Measurements from ENCODE around the gene CACNB2.

Gene CACNB2

DNA sequence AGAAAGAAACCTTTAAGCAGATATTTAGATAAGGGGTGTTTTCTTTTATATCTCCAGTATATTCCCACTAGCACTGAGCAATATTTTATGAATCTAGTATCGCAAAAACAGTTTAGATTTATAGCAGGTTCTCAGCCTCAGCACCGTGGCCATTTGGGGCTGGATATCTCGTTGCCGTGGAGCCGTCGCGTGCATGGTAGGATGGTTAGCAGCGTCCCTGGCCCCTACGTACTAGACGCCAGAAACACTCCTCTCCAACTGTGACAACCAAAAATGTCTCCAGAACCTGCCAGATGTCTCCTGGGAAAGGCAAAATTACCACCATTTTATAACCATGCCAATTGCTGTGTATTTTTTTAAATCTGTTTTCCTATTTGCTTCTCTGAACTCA lies 172.9 kb downstream of the CACNB2 start:
- DNase-seq (ENCODE audit: low read depth), result no peak
- H3K4me3 ChIP-seq (ENCODE audit: low read depth, low read length), result no peak overlapping the region

DNA sequence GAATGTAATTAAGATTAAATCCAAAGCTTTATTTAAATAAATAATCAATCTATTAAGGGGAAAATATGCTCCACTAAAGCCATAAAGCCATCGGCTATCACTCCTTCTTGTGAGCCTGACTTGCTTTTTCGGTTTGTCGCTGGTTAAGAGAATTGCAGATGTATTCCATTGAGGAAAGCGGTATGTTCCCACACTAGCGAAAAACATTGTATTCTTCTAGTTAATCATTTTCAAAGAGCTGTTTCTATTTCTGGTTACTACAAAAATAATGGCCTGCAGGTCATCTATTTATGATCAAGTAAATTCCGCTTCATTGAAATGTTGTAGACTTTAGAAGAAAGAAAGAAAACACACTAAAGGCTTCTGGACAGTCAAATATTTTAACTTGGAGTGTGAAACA lies 173.4 kb downstream of the CACNB2 start:
- no peak for DNase-seq (ENCODE audit: low read depth)

DNA sequence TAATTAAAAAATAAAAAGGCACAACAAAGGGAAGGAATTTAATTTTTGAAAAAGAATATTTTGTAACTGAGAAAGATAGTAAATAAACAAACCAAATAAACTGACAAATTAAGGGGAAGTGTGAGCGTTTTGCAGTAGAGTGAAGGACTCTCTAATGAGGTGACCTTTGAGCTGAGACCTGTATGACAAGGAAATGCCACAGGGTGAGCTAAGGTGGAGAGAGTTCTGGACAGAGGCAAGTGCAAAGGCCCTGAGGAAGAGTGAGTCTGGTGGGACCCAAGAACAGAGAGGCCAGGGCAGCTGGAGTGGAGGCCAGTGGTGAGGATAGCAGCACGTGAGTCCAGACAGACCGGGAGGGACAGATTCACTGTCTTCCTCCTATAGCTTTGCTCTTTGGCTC lies 179.4 kb downstream of the CACNB2 start:
- no peak for DNase-seq (ENCODE audit: low read depth)
- no peak overlapping the region for H3K4me3 ChIP-seq (ENCODE audit: low read depth, low read length)

More for the DNA sequence above, 173.4 kb downstream of the CACNB2 start:
- no peak overlapping the region for H3K4me3 ChIP-seq (ENCODE audit: low read depth, low read length)

DNA sequence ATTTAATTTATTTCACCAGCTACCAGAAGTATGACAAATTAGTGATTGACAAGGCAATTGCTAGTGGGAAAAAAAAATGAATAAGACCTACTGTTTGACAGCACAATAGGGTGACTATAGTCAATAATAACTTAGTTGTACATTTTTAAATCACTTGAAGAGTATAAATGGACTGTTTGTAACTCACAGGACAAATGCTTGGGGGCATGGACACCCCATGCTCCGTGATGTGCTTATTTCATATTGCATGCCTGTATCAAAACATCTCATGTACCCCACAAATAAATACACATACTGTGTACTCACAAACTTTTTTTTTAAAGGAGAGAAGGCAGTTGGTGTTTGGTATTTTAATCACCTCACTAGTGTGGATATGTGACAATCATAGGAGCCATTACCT lies 181.1 kb downstream of the CACNB2 start:
- H3K4me3 ChIP-seq (ENCODE audit: low read depth, low read length), result no peak overlapping the region
- no peak for DNase-seq (ENCODE audit: low read depth)

DNA sequence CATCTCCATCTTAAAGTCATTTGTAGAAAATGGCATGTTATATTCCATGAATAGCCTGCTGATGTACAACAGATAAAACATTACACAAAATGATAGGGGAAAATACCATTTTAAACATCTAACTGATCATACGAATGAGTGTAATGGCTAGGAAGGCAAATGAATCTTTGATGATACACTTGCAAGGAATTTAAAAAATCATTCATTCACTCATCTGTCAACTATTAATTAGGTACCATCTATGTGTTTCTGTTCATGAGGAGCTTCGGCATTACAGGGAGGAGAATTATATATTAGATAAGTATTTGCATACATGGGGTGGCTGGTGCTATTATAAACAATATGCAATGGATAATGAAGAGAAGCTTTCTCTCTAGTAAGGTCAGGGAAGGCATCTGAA lies 183.7 kb downstream of the CACNB2 start:
- no peak overlapping the region for H3K4me3 ChIP-seq (ENCODE audit: low read depth, low read length)
- no peak for DNase-seq (ENCODE audit: low read depth)

DNA sequence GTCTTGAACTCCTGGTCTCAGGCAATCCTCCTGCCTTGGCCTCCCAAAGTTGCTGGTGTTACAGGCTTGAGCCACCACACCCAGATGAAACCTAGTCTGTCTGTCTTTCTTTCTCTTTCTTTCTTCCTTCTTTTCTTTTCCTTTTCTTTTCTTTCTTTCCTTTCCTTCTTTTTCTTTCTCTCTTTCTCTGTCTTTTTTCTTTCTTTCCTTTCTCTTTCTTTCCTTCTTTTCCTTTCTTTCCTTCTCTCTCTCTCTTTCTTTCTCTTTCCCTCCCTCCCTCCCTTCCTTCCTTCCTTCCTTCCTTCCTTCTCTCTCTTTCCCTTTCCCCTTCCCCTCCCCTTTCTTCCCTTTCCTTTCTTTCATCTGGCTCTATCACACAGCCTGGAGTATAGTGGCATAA lies 185.2 kb downstream of the CACNB2 start:
- H3K4me3 ChIP-seq (ENCODE audit: low read depth, low read length), result no peak overlapping the region
- DNase-seq (ENCODE audit: low read depth), result no peak

DNA sequence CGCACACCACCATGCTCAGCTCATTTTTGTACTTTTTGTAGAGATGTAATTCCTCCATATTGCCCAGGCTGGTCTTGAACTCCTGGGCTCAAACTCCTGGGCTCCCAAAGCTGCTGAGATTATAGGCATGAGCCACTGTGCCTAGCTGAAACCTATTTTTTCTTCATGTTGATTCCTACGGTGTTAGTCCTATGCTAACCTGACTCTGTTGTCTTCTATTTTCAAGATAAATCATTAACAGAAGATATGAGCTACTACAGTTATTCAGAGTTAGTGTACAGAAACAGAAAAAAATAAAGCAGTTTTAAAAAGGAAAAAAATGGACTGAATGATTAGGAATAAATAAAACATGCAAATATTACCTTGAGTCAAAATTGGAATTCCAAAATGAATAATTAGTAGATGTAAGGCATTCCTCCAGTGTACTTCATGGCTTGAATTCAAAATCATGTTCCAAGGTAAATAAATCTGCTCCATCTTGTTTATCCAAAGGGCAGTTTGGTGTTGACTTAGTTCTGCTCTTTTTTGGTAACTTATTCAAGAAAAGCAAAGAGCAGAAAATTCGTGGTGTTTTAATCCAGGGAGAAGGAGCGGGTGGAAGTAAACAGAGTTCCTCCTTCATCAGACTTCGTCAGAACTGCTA lies 185.8 kb downstream of the CACNB2 start:
- H3K4me3 ChIP-seq (ENCODE audit: low read depth, low read length), result no peak overlapping the region
- DNase-seq (ENCODE audit: low read depth), result no peak

DNA sequence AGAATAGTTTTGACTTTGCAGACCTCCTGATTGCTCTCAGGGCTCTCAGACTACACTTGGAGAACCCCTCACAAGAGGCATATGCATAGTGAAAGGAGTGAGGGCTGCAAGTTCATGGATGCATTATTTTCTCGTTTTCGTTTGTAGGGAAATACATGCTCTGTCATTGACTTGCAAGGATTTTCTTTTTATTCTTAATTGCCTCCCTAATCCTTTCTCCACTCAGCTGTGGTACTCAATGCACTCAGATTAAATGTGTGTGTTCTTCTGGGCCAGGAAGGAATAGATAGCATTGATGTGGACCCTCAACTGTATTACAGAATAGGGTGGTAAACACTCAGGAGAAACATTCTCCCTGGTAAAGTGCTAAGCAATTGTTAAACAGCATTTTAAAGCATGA lies 188.7 kb downstream of the CACNB2 start:
- no peak overlapping the region for H3K4me3 ChIP-seq (ENCODE audit: low read depth, low read length)
- DNase-seq (ENCODE audit: low read depth), result no peak

DNA sequence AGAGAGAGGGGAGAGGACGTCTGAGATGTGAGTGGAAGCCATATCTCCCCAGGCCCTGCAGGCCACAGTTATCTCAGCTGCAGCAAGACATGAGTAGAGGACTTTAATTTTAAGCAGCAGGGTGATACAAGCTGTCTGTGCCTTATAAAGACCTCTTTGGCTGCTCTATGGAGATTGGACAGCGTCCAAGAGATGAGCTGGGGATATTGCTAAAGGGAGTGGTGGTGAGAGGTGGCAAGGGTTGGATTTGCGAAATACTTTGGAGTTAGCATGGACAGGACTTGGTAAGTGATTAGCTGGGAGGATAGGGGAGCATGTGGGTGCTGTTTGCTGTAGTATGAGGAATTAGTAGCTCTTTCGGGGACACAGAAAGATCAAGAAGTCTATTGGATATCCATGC lies 191.8 kb downstream of the CACNB2 start:
- no peak for DNase-seq (ENCODE audit: low read depth)
- H3K4me3 ChIP-seq (ENCODE audit: low read depth, low read length), result no peak overlapping the region

DNA sequence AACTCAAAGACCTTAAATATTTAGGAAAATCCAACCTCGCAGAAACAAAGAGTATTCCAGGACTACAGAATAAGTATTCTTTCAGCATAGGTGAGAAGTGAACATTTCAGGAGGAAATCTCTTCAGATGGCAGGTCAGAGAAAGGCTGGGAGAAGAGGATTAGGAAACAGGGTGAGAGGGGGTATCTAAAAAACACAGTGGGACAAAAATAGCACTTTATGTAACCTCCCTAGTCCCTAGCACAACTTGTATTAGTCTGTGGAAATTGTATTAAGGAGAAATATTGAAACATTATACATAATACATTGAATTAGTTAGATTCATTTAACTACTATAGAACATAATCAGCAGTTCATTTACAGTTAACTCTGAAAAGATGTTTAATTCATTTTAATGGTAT lies 192.3 kb downstream of the CACNB2 start:
- DNase-seq (ENCODE audit: low read depth), result no peak
- H3K4me3 ChIP-seq (ENCODE audit: low read depth, low read length), result no peak overlapping the region

DNA sequence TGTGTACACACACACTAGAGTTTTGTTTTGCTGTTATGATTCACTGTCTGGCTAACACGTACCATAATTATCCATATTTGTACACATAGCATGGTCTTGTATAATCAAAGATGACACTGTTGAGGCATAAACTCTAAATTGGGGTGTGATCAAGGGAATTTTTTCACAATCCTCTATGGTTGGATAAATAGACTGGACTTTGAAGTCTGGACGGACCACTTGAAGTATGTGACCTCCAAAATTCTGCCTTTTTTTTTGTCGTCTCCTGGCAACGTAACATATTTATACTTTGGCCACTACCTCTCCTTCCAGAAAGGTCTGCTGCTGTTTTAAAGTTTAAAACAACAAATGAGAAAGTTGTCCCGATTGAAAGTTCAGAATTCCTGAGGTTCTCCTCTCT lies 193.4 kb downstream of the CACNB2 start:
- no peak overlapping the region for H3K4me3 ChIP-seq (ENCODE audit: low read depth, low read length)

DNA sequence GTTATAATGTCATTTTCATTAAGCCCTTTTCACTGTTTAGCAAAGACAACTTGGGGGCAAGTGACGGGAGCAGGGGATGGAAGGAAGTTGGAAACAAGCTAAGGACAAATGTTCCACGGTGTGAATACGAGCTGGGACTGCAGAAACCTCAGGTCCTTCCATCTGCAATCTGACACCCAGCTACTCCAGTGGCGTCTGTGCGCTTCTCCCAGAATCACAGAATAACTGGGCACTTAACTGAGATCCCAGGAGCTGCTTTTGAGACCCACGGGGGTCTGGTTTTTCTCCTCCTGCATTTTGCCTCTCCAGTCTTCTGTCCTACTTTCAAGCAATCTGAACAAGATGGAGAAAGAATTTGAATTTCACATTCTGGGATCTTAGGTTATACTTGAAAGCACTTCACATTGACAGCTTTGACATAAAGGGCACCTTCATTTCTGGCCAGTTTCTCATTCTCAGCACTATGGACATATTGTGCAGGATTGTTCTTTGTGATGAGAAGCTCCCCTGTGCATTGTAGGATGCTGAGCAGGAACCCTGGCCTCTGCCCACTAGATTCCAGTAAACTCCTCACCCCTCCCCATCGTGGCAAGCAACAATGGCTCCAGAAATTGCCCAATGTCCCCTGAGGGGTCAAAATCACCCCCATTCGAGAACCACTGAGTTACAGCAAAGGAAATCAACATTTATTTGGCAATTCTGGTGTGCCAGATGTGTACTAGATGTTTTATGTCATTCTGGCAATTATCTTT lies 194.1 kb downstream of the CACNB2 start:
- no peak overlapping the region for H3K4me3 ChIP-seq (ENCODE audit: low read depth, low read length)
- DNase-seq (ENCODE audit: low read depth), result no peak

More for the DNA sequence above, 193.4 kb downstream of the CACNB2 start:
- no peak for DNase-seq (ENCODE audit: low read depth)

DNA sequence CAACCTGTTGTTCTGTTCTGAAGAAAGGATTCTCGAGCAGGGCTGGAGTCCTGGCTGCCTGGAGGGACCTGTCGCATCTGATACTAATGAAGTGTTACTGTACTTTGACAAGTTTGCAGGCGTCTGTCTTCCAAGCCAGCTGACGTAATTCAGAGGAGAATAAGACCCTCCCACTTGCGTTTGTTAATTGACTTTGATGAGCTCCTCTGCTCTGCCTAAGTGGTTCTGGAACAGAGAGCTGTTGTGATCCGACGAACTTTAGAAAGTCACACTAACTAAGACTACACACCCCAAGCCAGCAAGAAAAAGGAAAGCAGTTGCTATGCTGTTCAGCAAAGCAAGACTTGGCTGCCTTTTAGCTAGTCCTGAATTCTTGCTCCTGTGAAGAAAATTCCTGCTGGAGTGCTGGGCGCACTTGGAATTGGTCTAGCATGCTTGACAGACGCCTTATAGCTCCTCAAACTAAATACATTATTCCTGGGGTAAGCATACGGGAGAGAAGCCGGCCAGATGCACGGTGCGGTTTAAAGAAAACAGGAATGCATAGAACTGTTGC lies 200.3 kb downstream of the CACNB2 start:
- H3K4me3 ChIP-seq (ENCODE audit: low read depth, low read length), result peak overlapping the region; percentile 14
- DNase-seq (ENCODE audit: low read depth), result no peak

DNA sequence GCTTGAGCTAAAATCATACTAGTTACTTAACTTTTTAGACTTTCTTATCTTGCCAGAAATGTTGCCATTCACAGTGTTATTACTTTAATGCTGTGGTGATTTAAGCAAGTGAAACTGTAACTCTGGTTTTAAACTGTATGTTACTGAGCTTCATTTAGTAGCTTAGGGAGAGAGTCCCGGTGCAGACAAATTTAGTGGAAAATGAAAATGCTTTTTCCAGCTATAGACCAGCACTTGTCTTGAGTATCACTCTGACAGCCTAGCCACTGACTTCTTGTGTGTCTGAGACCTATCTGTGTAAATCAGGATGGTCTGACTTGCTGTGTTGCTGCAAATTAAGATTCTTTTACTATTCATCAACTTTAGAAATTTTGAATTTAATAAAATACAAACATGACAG lies 200.8 kb downstream of the CACNB2 start:
- peak overlapping the region; percentile 14 for H3K4me3 ChIP-seq (ENCODE audit: low read depth, low read length)
- no peak for DNase-seq (ENCODE audit: low read depth)

DNA sequence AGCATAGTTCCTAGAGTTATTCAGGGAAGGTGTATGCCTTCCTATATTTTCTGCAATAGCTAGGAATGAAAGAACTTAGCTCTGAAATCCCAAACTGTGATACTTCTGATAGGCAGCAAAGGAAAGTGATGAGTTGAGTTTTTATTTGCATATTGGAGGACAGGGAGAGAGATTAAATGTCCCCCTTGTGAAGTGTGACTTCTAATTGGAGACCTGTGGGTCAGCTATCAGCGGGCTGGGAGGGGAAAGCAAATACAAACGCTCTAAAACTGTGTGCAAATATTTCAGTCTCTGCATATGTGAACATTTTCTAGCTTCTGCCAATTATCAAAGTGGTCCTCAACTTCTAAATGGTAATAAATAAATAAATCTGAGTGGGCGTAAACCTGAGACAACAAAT lies 203.3 kb downstream of the CACNB2 start:
- no peak overlapping the region for H3K4me3 ChIP-seq (ENCODE audit: low read depth, low read length)
- no peak for DNase-seq (ENCODE audit: low read depth)

DNA sequence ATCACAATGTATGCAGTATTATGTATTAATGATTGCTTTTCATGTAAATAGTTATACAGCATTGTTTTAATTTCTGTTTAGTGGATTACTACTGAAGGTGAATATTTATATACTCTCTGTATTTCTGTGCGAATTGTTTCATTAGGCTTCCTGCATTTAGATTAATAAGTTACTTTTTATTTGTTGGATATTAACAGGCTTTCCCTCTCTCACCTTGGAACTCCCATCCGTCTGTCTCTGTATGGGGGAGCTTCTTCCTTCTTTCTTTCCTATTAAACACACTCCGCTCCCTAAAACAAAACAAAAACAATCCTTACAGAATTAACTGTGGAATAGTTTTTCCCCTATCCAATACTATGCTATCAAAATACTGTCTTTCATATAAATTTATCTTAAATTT lies 205.1 kb downstream of the CACNB2 start:
- DNase-seq (ENCODE audit: low read depth), result no peak
- H3K4me3 ChIP-seq (ENCODE audit: low read depth, low read length), result no peak overlapping the region

DNA sequence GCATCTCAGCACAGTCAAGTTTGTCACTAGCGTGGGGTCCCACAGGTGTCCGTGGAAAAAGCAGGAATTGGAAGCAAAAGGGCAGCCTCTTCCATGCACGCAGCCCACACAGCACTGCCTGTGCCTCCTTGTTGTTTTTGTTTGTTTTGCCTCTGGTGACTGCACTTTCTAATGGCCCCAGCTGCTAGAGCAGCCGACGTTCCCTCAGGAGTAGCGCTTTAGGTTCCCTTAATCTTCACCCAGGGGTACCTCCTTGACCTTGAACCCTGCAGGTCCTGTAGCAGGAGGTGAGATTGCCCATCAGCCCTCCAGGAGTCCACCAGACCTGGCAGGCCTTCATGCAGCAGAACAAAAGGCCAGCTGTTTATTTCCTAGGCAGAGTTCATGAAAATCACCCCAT lies 210.1 kb downstream of the CACNB2 start:
- no peak overlapping the region for H3K4me3 ChIP-seq (ENCODE audit: low read depth, low read length)

DNA sequence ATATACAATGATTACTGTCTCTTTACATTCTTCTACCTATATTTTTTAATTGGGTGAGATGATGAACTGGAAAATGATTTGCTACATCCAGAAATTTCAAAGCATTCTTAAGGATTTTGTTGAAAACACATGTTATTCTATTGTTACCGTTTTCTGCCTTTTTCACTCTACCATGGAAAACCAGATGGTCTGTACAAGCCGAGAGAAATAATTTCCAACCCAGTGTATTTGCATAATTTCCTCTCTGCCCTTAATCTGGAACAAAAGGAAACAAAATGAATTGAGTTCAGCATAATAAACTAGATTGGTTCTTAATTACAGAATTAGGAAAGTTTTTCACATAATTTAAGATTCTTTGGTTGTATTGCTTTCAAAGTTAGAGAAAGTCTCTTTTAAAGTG lies 211.2 kb downstream of the CACNB2 start:
- no peak overlapping the region for H3K4me3 ChIP-seq (ENCODE audit: low read depth, low read length)
- DNase-seq (ENCODE audit: low read depth), result no peak

More for the DNA sequence above, 210.1 kb downstream of the CACNB2 start:
- no peak for DNase-seq (ENCODE audit: low read depth)

DNA sequence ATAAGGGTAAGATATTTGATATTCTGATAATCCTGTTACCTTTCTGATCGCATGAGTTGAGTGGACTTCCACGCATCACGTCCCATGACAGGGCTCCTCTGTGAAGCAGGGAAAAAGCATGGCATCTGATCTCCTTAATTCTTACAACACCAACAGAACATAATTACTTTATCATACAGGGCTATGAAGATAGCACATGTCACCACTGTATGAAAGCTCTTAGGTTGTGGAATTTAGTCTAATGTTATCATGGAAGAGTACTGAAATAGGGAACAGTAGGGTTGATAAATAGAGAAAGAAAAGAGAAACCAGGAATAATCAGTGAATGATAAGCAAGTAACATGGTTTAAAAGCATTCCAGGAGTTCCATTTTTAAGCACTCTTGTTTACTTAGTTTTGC lies 212.0 kb downstream of the CACNB2 start:
- no peak overlapping the region for H3K4me3 ChIP-seq (ENCODE audit: low read depth, low read length)
- DNase-seq (ENCODE audit: low read depth), result no peak

DNA sequence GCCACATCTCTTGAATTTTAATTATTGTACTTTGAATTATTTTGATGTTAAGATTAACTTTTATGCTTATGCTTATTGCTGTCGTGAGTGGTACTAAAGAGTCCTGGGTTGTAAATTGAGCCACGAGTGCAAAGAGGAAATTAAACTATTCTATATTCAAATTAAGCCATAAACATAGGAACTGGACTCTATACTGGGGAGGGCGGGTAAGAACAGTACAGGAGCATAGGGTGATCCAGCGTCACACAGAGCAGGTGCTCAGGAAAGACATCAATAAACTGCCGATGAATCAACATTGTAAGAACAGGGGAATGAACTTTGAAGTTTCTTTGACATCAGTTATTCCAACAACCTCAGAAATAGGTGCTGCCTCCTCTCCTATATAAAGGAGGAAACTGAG lies 219.6 kb downstream of the CACNB2 start:
- DNase-seq (ENCODE audit: low read depth), result no peak
- H3K4me3 ChIP-seq (ENCODE audit: low read depth, low read length), result no peak overlapping the region

DNA sequence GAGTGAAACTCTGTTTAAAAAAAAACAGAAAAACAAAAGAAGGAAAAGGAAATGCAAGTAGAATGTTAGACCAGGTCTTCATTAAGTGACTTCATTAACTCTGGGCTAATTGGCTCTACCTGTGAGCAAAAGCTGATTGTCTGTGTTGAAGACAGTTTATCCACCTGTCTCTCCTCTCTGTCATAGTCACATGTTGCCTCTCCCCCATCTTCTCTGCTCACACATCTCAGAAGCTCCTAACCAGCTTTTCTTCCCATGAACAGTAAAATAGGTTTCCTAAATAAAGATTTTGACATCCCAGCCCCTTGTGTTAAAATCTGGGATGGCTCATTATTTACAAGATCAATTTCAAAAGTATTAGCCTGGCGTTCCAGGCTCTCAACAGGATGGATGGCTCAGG lies 222.7 kb downstream of the CACNB2 start:
- H3K4me3 ChIP-seq (ENCODE audit: low read depth, low read length), result no peak overlapping the region
- DNase-seq (ENCODE audit: low read depth), result no peak

Data from skeletal muscle cell (primary cell).